Sigmoid colon (tissue), 4 donors: Measurements from ENCODE around the gene ASPHD2.

ENCODE experiments used
- EP300 ChIP-seq, 4 donors: sonication (generic); formaldehyde crosslinking; IDR thresholded peaks; one replicate each; pipeline ENCODE4 v1.6.1; 2017; ENCODE audit warnings: antibody characterized with exemption in 4 of 4
- POLR2A ChIP-seq, 2 donors: fragments of 450-650 bp; IDR thresholded peaks; one replicate each; pipeline ENCODE4 v1.6.1; 2016; ENCODE audit warnings: antibody characterized with exemption in 2 of 2, mild to moderate bottlenecking in 2 of 2, moderate library complexity in 2 of 2
- POLR2AphosphoS5 ChIP-seq, 4 donors: sonication (generic); formaldehyde crosslinking; IDR thresholded peaks; one replicate each; pipeline ENCODE4 v1.6.1; 2017; ENCODE audit warnings: antibody characterized with exemption in 4 of 4
- TF ChIP-seq, protein P1 (sequence below), 4 experiments: fragments of 450-650 bp in 3 of 4; fragments of 200-600 bp in 1 of 4; IDR thresholded peaks; one replicate each; pipeline ENCODE4 v1.5.1; 2016 to 2019; ENCODE audit warnings: antibody characterized with exemption in 4 of 4, mild to moderate bottlenecking in 3 of 4, moderate library complexity in 2 of 4

DNA sequence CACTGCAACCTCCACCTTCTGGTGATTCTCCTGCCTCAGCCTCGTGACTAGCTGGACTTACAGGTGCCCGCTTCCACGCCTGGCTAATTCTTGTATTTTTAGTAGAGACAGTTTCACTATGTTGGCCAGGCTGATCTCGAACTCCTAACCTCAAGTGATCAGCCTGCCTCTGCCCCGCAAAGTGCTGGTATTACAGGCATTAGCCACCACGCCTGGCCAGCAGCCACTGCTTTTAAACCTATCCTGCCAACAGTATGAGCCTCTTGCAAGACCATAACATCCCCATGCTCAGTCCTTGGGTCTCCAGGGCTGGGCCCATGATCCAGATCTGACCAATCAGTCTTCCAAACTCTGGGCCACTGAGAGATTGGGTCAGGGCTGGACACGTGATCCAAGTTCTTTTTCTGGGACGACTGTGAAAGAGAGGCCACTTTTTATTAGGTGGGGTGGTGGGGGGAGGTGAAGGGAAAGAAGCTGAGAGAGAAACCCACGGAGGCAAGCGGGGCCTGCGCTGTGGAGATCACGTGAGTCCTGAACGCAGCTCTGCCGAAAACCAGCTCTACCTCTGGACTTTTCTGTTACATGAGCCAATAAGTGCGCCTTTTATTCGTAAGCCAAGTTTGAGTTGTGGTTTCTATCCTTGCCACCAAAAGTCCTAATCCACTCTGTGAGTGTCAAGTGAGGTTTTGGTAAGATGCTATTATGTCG is 17.9 kb downstream of the ASPHD2 start:
- TF ChIP-seq, protein P1, sequence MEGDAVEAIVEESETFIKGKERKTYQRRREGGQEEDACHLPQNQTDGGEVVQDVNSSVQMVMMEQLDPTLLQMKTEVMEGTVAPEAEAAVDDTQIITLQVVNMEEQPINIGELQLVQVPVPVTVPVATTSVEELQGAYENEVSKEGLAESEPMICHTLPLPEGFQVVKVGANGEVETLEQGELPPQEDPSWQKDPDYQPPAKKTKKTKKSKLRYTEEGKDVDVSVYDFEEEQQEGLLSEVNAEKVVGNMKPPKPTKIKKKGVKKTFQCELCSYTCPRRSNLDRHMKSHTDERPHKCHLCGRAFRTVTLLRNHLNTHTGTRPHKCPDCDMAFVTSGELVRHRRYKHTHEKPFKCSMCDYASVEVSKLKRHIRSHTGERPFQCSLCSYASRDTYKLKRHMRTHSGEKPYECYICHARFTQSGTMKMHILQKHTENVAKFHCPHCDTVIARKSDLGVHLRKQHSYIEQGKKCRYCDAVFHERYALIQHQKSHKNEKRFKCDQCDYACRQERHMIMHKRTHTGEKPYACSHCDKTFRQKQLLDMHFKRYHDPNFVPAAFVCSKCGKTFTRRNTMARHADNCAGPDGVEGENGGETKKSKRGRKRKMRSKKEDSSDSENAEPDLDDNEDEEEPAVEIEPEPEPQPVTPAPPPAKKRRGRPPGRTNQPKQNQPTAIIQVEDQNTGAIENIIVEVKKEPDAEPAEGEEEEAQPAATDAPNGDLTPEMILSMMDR (IDR thresholded peaks at IDR 0.05): no peak
- TF ChIP-seq POLR2A (IDR thresholded peaks at IDR 0.05): no peak
- peak in 1 of 4 donors; percentile 18 for TF ChIP-seq POLR2AphosphoS5 (IDR thresholded peaks at IDR 0.05)
- no peak for TF ChIP-seq EP300 (IDR thresholded peaks at IDR 0.05)
